T-helper 1 cell treated with Interleukin-12 subunit alpha and Interleukin-12 subunit beta and Interleukin-4 antibody, amounts not matched to agents 30 ng/mL and 1 ng/mL, for 36 hours (primary cell): Measurements from ENCODE around the gene MBOAT2. TPM values are rescaled to one million over a fixed set of nuclear protein-coding genes. Genes with fewer than 3 reads are reported as not detected.
"Not testable (repeated sequence)": the region's sequence is repeated elsewhere in the genome, so short reads cannot be mapped to it uniquely, and the experiment has no call there.

Experiments used
- intact Hi-C: fragments of 100-400 bp; cut with micrococcal nuclease; formaldehyde crosslinking; loops from one replicate; pipeline ENCODE4 v1.15.1; 2024
- total RNA-seq: library from RNA; stranded (reverse); gene quantifications from 2 replicates; pipeline ENCODE4 v1.2.3, GENCODE V29; 2022

MBOAT2 gene
- total RNA-seq, 1 donor from 2014 or later = 4.7 TPM

DNA sequence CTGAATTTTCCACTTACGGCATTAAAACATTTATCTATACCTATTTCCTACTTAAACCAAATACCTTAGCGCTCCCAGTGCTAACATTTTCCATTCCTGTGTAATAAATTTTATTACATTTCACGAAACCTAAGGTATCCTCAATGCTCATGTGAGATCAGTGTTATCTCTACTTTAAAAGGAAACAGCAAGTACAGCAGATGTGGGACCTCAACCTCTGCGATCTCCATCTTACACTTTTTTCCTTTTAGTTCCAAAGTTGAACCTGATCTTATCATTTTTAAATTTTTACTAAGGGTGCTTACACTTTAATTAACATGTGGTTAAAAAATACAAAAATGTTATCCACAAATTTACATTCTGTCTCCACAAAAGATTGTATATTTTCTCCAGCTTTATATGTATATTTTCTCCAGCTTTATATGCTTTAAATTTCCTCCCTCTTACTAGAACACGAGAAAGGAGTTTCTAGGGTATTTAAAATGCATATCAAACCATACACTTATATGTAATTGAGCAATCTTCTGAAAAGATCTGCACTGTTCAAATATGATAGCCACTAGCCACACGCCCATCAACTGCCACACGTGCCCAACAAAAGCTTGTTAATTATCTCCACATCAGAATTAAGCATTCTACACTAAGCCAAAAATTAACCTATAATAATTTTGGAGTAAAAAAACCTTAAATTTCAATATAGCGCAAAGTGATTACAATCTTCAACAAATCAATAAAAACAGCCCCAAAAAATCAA is 38.1 kb downstream of the MBOAT2 start:
- intact Hi-C loops = no loop called here

- intact Hi-C loops = no loop called here
These were observed 40.6 kb downstream of the MBOAT2 start for GRCh38 chr2:8962890-8963289.

- intact Hi-C loops = no loop called here
These were observed 45.9 kb downstream of the MBOAT2 start for GRCh38 chr2:8957628-8958027.

DNA sequence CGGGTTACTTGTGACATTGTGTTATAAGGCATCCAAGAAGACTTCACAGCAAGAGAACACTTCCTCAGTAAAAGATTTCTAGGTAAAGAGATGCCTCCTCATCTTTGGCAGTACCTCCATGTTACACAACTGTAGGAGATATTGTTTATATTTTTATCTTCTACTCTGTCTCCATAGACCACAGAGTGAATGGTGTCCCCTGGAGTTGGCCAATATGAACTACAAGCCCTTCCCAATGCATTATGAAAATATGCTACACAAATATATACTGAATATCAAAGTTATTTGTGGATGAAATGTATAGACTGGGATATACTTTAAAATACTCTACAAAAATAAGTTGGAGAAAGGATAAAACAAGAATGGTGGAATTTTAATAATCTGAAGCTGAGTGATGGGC is 46.7 kb downstream of the MBOAT2 start:
- intact Hi-C loops = no loop called here

DNA sequence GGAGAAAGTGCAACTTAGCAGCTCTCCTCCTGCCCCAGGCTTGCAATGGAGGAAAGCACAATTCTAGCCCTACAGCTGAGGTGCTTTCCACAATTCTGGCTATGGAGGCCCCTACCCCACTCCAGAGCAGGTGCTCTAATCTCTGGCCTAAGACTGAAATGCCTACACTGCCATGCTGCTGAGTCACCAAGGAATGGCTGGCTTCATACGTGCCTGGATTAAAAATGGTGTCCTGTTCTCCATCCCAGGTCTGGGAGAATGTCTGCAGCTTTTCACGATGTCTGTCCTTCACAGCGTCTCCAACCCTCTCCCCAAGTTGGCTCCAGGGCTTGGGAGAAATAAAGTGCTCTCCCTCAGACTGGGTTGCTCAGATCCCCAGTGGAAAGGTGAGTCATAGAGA is 48.5 kb downstream of the MBOAT2 start:
- intact Hi-C loops = no loop called here

- intact Hi-C loops = no loop called here
These were observed 50.0 kb downstream of the MBOAT2 start for GRCh38 chr2:8953525-8953924.

DNA sequence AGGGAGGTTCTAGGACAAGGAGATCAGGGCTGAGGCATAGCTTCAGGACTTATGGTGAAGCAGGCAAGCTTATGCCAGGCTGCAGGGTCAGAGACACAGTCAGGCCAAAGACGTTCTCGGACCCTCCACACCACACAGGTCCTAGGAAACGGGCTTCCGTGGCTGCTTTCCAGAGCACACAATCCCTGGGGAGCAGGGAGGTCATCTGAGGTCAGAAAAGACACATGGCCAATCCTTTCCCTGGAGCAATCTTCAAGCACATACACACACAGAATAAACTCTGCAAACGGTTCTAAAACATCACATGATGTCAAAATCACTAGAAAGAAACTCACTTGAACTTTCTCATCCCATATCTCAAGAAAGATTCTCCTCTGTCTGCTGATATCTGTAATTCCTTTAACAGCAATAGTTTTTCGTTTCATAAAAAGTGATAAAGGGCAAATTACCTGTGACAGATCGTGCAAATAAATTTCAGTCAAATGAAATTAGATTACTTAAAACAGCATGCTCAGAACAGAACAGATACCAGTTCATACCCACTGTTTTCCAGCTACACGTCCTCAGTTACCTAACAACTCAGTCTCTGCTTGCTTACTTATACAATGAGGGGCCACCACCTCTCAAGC is 63.9 kb downstream of the MBOAT2 start:
- intact Hi-C loops = no loop called here

DNA sequence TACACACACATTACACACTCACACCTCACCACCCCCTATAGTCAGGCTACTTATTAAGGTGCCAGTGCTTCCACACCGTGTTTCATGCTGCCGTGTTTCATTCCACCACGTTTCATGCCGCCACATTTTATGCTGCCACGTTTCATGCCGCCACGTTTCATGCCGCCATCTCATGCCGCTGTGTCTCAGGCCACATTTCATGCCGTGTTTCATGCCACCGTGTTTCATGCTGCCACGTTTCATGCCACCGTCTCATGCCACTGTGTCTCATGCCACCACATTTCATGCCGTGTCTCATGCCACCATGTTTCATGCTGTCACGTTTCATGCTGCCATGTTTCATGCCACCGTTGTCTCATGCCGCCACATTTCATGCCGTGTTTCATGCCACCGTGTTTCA is 65.1 kb downstream of the MBOAT2 start:
- intact Hi-C loops = no loop called here

- intact Hi-C loops = no loop called here
These were observed 67.5 kb downstream of the MBOAT2 start for GRCh38 chr2:8935982-8936381.

DNA sequence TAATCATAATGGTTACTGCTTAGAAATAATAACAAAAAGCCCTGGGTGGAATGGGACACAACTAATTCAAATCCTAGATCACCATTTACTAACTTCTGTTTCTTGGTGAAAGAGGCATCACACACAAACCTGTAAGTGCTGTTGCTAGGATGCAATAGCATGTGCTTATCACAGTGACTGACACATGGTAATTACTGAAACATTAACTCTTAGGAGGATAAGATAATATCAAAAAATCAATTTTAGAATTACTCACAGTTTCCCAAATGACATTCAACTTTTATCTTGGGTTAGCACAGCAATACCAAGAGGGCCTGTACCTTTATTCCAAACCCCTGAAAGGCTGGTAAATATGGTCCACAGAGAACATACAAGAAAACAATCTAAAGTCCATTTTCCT is 69.1 kb downstream of the MBOAT2 start:
- intact Hi-C loops = no loop called here

DNA sequence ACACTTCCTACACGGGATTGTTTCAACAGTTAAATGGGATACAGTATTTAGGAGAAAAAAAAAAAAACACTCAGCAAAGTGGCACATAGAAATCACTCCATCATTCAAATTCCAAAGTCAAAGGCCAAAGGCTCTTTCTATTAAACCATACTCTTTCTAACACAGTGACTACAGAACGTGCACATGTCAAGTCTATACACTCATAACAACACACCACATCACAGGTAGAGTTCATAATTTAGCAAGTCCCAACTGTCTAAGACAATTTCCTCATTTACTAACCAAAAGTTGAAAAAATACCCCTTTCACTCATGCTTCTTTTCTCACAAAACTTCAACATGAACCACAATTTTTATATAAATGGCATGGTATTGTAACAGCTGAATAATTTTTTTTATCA is 70.8 kb downstream of the MBOAT2 start:
- intact Hi-C loops = no loop called here

- intact Hi-C loops = not testable (repeated sequence)
These were observed 73.3 kb downstream of the MBOAT2 start for GRCh38 chr2:8930185-8930584.

- intact Hi-C loops = no loop called here
These were observed 74.4 kb downstream of the MBOAT2 start for GRCh38 chr2:8929128-8929527.

DNA sequence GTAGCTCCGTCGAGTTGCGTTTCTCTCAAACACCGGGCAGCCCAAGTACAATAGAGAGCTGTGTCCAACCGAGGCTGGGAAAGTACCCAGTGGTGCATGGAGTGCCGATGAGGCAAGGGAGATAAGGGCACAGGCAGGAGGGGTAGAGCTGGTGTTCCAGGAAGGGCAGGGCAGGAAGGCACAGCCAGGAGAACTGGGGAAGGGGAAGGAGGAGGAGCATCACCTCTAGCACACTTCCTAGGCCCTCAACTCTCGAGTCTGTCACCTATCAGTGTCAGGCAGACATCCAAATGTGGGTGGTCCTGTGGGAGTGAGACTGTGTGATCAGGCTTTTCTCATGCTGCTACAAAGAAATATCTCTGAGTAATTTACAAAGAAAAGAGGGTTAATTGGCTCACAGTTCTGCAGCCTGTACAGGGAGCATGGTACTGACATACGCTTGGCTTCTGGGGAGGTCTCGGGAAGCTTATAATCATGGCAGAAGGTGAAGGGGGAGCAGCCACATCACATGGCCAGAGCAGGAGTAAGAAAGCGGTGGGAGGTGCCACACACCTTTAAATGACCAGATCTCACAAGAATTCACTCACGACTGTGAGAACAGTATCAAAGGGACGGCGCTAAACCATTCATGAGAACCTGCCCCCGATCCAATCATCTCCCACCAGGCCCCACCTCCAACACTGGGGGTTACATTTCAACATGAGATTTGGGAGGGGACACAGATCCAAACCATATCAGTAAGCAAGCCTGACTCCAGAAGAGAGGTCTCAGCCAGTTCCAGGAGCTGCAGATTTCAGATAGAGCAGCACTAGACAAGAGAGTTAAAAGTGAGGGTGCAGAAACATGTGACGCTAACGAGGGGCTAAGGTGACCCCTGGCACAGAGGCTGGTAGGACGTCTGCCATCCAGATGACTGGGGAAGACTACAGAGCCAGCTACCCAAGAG is 75.7 kb downstream of the MBOAT2 start:
- intact Hi-C loops = no loop called here

GRCh38 chr2:8926356-8926755 is 77.1 kb downstream of the MBOAT2 start:
- intact Hi-C loops = no loop called here

- intact Hi-C loops = no loop called here
These were observed 78.1 kb downstream of the MBOAT2 start for GRCh38 chr2:8925411-8925810.

- intact Hi-C loops = no loop called here
These were observed 80.3 kb downstream of the MBOAT2 start for GRCh38 chr2:8923183-8923582.

DNA sequence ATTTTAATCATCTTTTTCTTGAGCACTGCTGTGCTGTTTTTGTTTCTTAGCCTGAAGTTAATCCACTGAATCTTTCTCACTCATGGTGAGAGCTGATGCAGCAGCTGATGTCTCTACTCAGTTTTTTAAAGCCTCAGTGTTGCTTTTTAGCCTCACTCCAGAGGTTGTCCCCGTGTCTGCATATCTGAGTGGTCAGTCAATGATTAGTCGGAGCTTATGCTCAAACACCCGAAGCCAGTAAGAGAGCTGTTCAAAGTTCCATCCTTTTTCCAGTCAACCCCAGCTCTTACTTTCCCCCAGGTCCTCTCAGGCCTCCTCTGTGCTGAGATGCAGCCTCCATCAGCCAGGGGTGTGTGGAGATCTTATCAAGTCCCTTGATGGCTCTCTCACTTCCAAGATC is 81.1 kb downstream of the MBOAT2 start:
- intact Hi-C loops = no loop called here

GRCh38 chr2:8918412-8918811 is 85.1 kb downstream of the MBOAT2 start:
- intact Hi-C loops = no loop called here

DNA sequence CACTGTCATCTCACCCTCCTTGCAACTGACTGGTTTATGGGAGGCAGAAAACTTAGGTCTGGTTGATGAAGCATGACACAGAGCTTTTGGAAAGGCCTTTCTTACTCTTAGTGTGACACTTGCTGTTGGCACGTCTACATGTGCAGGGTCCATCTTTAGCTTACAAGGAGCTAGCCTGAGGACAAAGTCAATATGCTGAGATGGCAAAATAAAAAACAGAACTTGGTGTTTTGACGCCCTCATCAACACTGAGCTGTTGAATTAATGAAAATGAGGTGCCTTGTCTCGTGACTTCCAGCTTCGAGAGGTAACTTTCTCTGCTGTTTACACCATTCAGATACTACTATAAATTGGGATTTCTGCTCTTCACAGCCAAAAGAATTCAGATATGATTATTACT is 87.5 kb downstream of the MBOAT2 start:
- intact Hi-C loops = no loop called here

DNA sequence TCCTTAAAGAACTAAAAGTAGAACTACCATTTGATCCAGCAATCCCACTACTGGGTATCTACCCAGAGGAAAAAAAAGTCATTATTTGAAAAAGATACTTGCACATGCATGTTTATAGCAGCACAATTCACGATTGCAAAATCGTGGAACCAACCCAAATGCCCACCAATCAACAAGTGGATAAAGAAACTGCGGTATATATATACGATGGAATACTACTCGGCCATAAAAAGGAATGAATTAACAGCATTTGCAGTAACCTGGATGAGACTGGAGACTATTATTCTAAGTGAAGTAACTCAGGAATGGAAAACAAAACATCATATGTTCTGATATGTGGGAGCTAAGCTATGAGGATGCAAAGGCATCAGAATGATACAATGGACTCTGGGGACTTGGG is 89.7 kb downstream of the MBOAT2 start:
- intact Hi-C loops = not testable (repeated sequence)

DNA sequence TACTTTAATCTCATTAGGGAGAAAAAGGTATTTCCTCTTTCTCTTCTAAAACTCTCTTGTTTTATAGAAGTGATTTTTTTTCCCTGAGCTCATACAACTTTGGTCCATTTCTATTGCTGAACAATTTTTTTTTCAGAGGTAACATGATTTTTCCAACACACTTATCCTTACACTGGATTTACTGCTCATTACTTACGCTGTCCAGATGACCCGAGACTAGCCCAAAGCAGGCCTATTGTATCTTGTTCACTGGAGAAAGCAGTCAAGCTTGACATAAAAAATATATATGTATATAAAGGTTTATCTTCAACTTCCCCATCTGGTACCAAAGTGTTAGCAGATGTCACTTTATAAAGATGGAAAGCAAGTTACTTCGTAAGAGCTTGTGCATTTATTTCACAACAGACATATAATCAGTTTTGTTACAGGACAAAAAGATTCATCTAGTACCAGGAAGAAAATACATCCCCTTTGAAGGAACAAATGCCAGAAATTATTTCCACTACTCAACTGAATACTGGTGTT is 95.7 kb downstream of the MBOAT2 start:
- intact Hi-C loops = no loop called here
